VCaP (cell line): ENCODE data around the gene MBNL3.

Experiments
- H3K27ac ChIP-seq: fragments of 450-650 bp; 2 replicates; pipeline ENCODE4 v1.5.1; 2017
- CTCF ChIP-seq: fragments of 450-650 bp; conservative IDR thresholded peaks from 2 replicates; pipeline ENCODE4 v1.5.1; 2017; ENCODE audit warnings: mild to moderate bottlenecking, moderate library complexity

Gene MBNL3

DNA sequence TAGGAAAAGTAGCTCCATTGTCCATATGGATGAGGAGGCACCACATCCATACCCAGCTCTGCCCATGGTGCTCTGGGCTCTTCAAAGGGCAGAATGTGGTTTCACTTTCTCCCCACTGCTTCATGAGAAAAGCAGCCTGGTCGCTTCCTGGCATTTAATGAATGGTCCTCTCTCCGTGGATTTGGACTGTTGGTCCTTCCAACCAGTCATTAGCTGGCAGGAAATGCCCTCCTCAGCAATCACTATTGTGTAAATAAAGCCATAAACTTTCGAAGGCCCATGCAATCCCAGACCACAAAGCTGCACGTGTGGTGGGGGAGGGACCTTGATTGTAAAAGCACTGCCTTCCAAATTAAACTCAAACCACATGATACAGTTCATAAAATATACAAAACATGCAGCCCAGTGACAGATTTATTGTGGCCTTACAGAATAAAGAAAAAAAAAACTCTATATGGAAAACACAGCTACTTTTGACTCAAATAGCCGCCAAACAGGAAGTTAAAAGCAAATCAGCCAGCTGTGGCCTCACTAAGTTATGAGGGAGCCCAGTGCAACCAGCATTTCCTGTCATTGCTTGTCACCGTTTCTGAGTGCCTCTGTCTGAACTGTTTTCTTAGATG is 8.1 kb downstream of the MBNL3 start:
- H3K27ac ChIP-seq, result peak overlapping the region; percentile 69
- no peak for TF ChIP-seq CTCF

DNA sequence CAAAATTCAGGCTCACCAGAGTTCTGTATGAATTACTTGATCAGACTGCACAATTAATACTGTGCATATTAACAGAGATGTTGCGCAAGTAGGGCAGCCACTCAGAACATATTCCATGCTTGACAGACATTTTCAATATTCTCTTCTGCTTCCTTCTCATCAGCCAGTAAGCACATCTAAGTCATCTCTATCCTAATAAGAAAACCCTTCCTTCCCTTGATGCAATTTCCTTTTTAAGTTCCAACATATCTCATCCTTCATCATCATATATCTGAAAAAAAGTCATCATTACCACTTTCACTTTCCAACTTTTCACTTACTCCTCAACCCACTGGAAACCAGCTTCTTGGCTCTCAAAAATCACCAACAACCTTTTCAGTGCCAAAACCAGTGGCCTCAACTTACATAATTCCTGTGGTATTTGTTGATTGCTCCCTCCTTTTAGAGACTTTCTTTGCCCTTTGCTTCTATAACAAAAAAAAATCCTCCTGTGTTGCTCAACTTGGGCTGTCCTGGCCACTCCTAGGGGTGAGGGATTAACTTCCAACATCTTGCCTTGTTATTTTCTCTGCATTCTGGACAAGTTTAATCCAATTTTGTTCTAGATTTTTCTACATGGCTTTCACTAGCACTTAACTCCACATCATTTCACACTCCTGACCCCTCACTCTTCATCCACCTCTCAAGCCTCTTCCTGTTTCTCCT is 14.1 kb downstream of the MBNL3 start:
- H3K27ac ChIP-seq, result no peak overlapping the region
- no peak for TF ChIP-seq CTCF

DNA sequence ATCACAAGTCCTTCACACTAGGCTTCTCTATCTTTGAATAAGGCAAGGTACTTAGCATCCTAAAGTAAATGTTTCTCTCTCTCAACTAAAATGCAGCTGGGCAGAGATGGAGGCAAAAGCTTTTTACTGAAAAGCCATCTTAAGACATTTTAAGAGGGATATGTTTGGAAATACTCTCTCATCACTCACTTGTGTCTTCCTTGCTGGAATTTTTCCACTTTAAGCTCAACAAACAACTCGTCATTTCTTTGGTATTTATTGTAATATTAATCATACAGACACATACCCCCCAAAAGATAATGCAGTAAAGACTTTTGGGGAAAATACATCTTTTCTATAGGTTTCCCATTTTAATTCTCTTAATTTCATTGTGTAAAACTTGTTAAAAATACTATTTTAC is 16.4 kb downstream of the MBNL3 start:
- no peak for TF ChIP-seq CTCF
- H3K27ac ChIP-seq, result no peak overlapping the region

GRCh38 chrX:132470831-132471230 is 18.0 kb downstream of the MBNL3 start:
- TF ChIP-seq CTCF, result no peak
- no peak overlapping the region for H3K27ac ChIP-seq

DNA sequence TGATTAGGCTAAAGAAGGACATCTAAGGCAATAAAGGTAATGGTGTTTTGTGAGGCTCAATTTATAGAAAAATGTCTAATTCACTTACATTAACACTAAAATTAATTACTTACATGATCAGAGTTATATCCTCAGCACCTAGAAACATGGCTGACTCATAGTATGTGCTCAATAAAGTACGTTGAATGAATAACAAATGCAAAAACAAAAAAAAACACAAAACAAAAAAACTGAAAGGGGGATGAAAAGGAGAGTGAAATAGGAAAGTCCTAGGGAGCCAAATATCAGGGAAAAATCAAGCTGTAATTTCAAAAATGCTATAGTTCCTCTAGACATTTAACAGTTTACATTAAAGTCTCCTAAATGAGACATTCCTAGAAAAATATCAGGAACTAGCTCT is 18.7 kb downstream of the MBNL3 start:
- H3K27ac ChIP-seq, result no peak overlapping the region
- TF ChIP-seq CTCF, result no peak

DNA sequence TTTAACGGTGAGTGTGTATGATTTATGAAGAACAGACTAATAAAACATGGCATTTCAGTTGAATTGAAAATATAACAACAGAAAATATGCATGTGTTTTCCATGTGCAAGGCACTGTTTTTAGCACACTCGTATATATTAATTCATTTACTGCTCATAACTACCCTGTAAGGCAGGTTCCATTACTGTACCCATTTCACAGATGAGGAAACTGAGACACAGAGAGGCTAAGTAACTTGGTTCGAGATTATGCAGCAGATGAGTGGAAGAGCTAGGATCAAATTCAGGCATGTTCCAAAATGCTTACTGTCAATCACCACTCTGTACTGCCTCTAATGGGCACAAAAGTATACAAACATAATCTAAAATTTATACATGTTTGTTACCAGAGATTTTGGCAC is 20.4 kb downstream of the MBNL3 start:
- TF ChIP-seq CTCF, result no peak
- no peak overlapping the region for H3K27ac ChIP-seq

- H3K27ac ChIP-seq, result peak overlapping the region; percentile 25; the same call in 1 of the 2 replicates
- TF ChIP-seq CTCF, result no peak
These were observed 20.8 kb downstream of the MBNL3 start for GRCh38 chrX:132467989-132468388.
